ENCODE data around the gene AUTS2.

The AUTS2 gene

DNA sequence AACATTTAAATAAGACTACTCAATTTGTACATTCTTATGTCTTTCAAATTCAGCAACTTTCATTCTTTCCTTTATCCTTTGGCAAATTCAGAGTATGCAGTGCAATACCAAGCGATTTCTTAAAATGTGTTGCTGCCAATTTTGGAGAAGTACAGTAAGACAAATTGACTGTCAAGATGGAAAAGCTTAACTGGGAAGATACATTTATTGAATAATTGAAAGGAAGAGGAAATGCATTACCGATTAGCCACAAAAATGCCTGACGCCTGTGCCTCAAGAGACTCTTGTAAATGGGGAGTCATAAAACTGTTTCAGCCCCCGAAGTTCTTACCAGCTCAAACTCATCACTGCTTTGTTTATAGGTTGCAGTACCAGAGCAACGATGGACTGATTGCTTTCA lies 1160.4 kb downstream of the AUTS2 start:
- Mint-ChIP-seq H3K9me3 (no peaks in the 10 kb centered on the region), H3K4me1 (peaks cover 80% of the 10 kb centered on the region), H3K27me3 (ENCODE audit: low read depth, poor library complexity) (no peaks in the 10 kb centered on the region), H3K27ac (peak overlapping the region; percentile 36), H3K4me3 (no peak overlapping the region), H3K36me3 (ENCODE audit: low read depth) (peaks cover 47% of the 10 kb centered on the region)
- DNase-seq = no peak
- no peak for TF ChIP-seq CTCF (IDR thresholded peaks at IDR 0.05)

- no peaks in the 10 kb centered on the region for H3K9me3 Mint-ChIP-seq
- H3K27ac Mint-ChIP-seq = no peak overlapping the region
- peaks cover 50% of the 10 kb centered on the region for H3K36me3 Mint-ChIP-seq (ENCODE audit: low read depth)
- TF ChIP-seq CTCF (IDR thresholded peaks at IDR 0.05) = no peak
- H3K4me1 Mint-ChIP-seq = peaks cover 84% of the 10 kb centered on the region
- DNase-seq = no peak
- H3K27me3 Mint-ChIP-seq (ENCODE audit: low read depth, poor library complexity) = no peaks in the 10 kb centered on the region
- H3K4me3 Mint-ChIP-seq = no peak overlapping the region
These were observed 1161.4 kb downstream of the AUTS2 start for GRCh38 chr7:70759674-70760073.

DNA sequence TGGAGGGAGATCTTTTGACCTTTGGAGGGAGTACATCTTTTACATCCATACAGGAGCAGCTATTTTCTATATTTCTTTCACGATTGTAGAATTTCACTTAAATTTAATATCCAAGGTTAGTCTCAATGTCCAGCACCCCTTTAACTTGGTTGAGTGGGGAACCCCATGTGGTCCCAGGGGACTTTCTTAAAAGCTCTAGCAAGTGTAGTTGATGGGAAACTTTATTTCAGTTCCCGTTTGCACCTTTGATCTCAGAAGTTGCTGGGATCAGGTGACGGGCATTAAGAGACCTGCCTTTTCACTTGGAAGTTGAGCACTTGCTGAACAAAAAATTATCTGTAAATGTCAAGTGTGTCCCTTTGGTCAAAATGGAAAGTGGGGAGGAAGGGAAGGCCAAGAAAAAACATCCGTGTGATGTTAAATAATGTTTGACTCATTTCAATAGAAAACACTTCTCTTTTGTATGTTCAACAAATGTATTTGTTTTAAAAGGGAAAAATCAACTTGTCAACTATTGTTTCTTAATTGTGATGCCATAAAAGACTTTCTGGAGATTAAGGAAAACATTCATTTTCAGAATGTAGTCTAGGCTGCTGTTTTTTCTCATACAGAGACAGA lies 1163.5 kb downstream of the AUTS2 start:
- Mint-ChIP-seq H3K4me3 (no peak overlapping the region), H3K27ac (peak overlapping the region; percentile 52), H3K36me3 (ENCODE audit: low read depth) (peaks cover 67% of the 10 kb centered on the region), H3K27me3 (ENCODE audit: low read depth, poor library complexity) (no peaks in the 10 kb centered on the region), H3K4me1 (peaks cover 78% of the 10 kb centered on the region), H3K9me3 (no peaks in the 10 kb centered on the region)
- no peak for DNase-seq
- TF ChIP-seq CTCF (IDR thresholded peaks at IDR 0.05) = no peak

- no peak overlapping the region for H3K4me3 Mint-ChIP-seq
- peaks cover 69% of the 10 kb centered on the region for H3K4me1 Mint-ChIP-seq
- peak overlapping the region; percentile 93 for H3K27ac Mint-ChIP-seq
- TF ChIP-seq CTCF (IDR thresholded peaks at IDR 0.05) = no peak
- H3K36me3 Mint-ChIP-seq (ENCODE audit: low read depth) = peaks cover 76% of the 10 kb centered on the region
- H3K27me3 Mint-ChIP-seq (ENCODE audit: low read depth, poor library complexity) = no peaks in the 10 kb centered on the region
- no peaks in the 10 kb centered on the region for H3K9me3 Mint-ChIP-seq
- DNase-seq = no peak
These were observed 1164.4 kb downstream of the AUTS2 start for GRCh38 chr7:70762696-70763095.

DNA sequence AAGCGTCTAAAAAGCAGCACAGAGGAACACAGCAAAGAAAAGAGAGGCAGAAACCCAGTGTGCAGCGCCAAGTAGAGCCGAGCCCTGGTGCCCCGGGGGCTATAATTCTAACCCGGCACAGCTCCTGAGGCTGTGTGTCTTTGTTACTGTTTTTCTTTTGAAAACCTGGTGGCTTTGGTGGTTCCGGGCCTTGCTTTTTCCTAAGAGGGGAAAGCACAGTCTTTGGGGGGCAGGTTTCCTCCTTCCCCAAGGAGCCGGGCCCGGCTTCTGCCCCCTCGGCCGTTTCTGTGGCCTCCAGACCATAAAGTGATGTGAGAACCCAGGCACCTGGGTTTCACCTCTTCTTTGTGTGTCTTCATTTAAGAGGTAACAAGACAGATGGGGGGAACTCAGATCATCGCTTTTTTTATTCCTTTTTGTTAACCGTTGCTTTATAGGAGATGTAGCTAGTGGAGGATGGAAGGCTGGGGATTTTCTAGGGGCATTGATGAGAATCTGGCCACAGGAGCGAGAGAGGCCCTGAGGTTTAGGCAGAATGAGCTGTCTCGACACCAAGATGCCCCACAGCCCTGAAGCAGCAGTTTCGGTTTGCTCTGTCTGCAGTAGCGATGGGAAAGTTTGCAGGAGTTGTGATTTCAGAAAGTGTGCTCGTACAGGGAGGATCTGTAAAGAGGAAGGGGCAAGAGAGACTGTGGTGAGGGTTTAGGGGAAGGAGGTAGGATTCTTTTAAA lies 1165.9 kb downstream of the AUTS2 start:
- H3K4me1 Mint-ChIP-seq = peaks cover 55% of the 10 kb centered on the region
- no peaks in the 10 kb centered on the region for H3K27me3 Mint-ChIP-seq (ENCODE audit: low read depth, poor library complexity)

More for the DNA sequence above, 1165.9 kb downstream of the AUTS2 start:
- TF ChIP-seq CTCF (IDR thresholded peaks at IDR 0.05) = no peak
- H3K27ac Mint-ChIP-seq = peak overlapping the region; percentile 98
- no peak overlapping the region for H3K4me3 Mint-ChIP-seq
- H3K36me3 Mint-ChIP-seq (ENCODE audit: low read depth) = peaks cover 86% of the 10 kb centered on the region
- DNase-seq = no peak
- H3K9me3 Mint-ChIP-seq = no peaks in the 10 kb centered on the region
